Epithelial cell of esophagus (primary cell): ENCODE data around the gene CHST15.

ENCODE experiments used
- DNase-seq: peaks from one replicate; pipeline ENCODE4 v3.0.0; 2010; ENCODE audit warnings: low read depth
- H3K4me3 ChIP-seq: 2 replicates; pipeline ENCODE4 v1.5.1; 2011; ENCODE audit warnings: mild to moderate bottlenecking, low read length, control low read depth
- TF ChIP-seq, protein P1 (sequence below): IDR thresholded peaks from 2 replicates; pipeline ENCODE4 v1.5.1; 2011; ENCODE audit warnings: low read depth, mild to moderate bottlenecking, low read length, control low read depth, inconsistent platforms; ENCODE audit not compliant: insufficient read depth; ENCODE audit errors: missing control alignments

CHST15 gene

DNA sequence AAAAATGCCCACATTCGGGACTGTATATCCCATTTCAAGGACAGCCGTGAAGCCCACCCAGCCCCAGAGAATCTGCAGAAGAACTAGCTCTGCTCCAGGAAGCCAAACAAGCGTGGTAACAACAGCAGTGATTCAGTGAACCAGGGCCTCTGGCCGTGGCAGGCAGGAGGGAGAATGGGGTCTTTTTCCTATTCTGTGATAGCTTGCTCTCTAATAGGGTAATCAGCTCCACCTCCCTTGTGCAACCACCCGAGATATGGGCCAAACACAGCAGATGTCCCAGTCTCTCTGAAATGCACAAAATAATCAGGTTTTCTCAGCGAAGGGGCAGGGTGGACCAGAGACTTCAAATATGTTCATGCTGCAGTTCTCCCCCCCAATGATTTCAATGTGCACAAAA is 35.8 kb downstream of the CHST15 start:
- no peak for DNase-seq
- TF ChIP-seq, protein P1, sequence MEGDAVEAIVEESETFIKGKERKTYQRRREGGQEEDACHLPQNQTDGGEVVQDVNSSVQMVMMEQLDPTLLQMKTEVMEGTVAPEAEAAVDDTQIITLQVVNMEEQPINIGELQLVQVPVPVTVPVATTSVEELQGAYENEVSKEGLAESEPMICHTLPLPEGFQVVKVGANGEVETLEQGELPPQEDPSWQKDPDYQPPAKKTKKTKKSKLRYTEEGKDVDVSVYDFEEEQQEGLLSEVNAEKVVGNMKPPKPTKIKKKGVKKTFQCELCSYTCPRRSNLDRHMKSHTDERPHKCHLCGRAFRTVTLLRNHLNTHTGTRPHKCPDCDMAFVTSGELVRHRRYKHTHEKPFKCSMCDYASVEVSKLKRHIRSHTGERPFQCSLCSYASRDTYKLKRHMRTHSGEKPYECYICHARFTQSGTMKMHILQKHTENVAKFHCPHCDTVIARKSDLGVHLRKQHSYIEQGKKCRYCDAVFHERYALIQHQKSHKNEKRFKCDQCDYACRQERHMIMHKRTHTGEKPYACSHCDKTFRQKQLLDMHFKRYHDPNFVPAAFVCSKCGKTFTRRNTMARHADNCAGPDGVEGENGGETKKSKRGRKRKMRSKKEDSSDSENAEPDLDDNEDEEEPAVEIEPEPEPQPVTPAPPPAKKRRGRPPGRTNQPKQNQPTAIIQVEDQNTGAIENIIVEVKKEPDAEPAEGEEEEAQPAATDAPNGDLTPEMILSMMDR, result no peak
- no peak overlapping the region for H3K4me3 ChIP-seq

DNA sequence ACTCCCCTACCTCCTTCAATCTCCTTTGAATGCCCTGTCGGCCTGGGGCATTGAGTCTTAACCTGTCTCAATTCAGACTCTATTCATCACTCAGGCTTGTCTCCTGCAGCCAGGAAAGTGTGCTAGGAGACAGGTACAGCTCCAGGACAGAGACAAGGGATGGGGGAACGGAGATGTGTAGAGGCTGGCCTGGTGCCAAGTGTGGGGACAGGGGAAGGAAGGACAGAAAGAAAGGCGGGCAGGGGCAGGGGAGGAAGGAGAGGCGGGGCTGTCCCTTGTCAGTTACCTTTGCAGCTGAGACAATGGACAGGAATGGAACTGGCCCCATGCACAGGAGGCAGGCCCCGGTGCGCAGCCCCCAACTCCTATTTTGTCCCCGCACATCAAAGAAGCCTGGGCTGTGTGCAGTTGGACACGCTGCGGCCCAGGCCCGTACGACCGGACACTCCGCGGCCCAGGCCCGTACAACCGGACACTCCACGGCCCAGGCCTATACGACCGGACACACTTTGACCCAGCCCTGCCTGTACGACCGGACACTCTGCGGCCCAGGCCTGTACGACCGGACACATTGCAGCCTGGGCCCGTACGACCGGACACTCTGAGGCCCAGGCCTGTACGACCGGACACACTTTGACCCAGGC is 36.9 kb downstream of the CHST15 start:
- DNase-seq, result no peak
- no peak overlapping the region for H3K4me3 ChIP-seq
- TF ChIP-seq, protein P1, result no peak

DNA sequence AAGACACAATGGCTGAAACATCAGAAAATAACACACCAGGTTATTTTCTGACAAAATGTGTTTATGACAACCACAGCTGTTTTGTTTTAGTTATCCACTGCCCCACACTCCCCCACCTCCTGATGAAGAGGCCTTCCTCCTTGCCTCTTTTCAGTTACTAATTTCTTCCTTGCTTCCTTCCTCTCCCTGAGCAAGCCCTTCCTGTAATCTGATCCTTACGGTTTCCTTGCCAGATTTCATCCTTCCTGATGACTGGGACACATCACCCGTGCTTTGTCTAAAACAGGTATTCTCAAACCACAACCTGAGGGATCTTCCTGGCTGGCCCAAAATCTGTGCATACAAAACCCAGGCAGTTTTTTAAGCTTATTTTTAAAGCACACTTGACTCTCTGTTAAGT is 39.4 kb downstream of the CHST15 start:
- H3K4me3 ChIP-seq, result no peak overlapping the region
- peak; percentile 78 for DNase-seq
- TF ChIP-seq, protein P1, result no peak

DNA sequence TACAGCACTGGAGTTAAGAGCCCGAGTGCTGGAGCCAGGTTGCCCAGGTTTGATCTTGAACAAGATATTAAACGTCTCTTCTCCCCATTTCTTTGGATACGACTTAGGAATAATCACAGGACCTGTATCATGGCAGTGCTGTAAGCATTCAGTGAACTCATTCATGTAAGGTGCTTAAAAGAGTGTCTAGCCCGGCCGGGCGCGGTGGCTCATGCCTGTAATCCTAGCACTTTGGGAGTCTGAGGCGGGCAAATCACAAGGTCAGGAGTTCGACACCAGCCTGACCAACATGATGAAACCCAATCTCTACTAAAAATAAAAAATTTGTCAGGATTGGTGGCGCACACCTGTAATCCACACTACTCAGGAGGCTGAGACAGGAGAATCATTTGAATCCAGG is 40.8 kb downstream of the CHST15 start:
- H3K4me3 ChIP-seq, result no peak overlapping the region
- TF ChIP-seq, protein P1, result no peak
- DNase-seq, result no peak

DNA sequence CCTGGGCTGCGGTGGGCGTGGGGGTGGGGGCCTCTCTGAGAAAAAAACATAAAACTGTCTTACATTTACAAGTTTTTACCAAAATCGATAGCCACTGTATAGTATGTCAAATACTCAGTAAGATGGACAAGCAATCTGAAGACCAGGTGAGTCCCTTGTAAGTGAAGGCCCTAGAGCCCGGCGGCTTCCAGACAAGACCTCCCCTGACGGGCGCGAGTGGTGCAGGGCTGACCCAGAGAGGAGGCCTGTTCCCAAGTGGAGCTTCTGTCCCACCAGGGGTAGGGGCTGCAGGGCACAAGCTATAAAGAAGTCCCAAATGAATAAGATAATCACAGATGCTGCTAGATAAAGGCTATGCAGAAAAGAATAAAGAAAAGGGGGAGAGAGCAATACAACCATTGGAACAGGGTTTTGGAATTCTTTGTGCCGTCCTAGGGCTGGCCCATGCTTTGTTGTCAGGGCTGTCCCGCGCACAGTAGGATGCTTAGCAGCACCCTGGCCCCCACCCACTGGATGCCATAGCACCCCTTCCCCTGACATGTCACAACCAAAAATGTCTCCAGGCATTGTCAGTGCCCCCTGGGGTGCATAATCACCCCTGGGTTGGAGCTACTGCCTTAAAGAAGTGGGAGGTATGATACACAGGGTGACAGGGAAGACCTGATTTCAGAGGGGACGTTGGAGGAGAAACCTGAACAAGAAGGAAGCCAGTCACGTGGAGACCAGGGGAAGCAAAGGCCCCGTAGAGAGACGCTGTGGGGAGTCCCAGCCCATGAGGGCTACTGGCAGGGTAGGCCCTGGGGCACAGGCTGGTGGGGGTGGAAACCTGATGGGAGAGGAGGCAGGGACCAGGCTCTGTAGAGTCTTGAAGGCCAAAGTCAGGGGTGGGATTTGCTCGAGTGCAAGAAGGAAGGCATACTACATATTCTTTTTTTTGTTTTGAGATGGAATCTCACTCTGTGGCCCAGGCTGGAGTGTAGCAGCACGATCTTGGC is 43.1 kb downstream of the CHST15 start:
- TF ChIP-seq, protein P1, result no peak
- no peak for DNase-seq
- H3K4me3 ChIP-seq, result no peak overlapping the region

DNA sequence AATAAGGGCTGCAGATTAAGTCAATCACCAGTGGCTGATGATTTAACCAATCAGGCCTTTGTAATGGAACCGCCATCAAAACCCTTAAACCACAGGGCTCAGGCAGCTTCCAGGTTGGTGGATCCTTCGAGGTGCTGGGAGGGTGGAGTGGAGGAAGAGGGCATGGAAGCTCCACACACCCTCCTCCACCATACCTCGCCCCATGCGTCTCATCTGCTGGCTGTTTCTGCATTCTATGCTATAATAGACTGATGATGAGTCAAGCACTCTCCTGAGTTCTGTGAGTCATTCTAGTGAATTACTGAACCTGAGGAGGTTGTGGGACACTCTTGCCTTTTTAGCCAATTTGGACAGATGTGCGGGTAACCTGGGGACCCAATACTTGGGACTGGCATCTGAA is 43.9 kb downstream of the CHST15 start:
- DNase-seq, result peak; percentile 86
- H3K4me3 ChIP-seq, result no peak overlapping the region
- TF ChIP-seq, protein P1, result no peak
